Retinal pigment epithelial cell (primary cell): ENCODE data around the gene RSL1D1.
A peak's percentile ranks its signal among the peaks of the same experiment; 100 is the strongest.

Experiments used
- DNase-seq: peaks from one replicate; pipeline ENCODE4 v3.0.0-alpha.2; 2010; ENCODE audit warnings: low read depth
- H3K4me3 ChIP-seq: 2 replicates; pipeline ENCODE4 v1.5.1; 2011; ENCODE audit warnings: mild to moderate bottlenecking, low read length, control low read depth, moderate library complexity
- CTCF ChIP-seq: conservative IDR thresholded peaks from 2 replicates; pipeline ENCODE4 v1.5.1; 2011; ENCODE audit warnings: low read depth, low read length, control low read depth, inconsistent platforms

Gene RSL1D1

DNA sequence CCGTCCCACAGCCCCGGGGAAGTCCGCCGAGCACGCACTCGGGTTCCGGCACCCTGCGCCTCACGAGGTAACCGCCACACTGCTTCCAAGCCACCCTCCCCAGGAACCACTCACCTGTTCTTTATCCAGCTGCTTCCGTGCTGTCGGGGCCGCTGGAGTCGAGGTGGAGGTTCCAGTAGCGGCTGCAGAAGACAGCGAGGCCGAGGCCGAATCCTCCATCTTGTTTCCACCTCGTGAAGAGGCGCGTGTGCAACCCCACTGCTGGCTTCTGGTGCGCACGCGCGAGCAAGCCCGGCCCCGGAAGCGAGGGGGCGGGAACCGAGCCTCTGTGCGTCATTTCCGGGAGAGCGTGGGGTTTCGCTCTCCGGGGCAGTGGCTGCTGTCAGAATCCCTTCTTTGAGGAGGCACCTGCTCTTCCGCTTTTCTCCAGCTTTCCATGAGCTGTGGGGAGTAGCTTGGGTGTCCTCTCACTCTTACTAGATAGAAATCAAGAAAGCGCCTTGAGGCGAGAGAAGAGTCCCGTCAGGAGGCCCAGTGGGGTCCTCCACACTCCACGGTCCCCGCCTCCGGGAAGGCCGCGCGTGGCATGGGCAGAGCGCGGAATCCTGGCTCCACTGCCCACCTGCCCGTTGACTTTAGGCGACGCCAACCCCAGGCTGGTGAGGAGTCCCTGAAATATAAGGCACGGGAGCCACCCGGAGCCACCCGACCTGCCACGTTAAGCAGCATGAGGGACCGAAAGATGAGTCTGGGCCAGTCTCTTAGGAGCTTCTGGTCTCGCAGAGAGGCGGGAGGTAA is at the start of gene RSL1D1:
TSS of gene RSL1D1 (minus strand) at position 249 of the 798 bp plus-strand sequence. CDS start at position 219, 30 bp downstream.
- peak within 1 kb of the TSS; percentile 99 for H3K4me3 ChIP-seq
- no peak for TF ChIP-seq CTCF
- DNase-seq = peak; percentile 67

DNA sequence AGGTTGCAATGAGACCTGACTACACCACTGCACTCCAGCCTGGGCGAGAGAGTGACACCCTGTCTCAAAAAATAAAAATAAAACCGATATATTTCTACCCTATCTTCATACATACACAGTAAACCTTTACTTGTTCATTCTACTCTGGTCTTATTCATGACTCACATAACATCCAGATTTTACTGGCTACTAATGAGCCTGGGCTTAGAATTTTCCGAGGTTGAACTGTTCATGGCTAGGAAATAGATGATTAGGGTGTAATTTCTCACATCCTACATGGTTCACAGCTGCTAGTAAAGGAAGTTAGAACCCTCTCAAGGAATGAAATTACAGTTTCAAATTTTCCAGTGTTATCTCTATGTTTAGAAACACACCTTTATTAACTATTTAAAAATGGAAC is 49.7 kb upstream of the RSL1D1 start:
- no peak overlapping the region for H3K4me3 ChIP-seq
- no peak for TF ChIP-seq CTCF
- DNase-seq = no peak

DNA sequence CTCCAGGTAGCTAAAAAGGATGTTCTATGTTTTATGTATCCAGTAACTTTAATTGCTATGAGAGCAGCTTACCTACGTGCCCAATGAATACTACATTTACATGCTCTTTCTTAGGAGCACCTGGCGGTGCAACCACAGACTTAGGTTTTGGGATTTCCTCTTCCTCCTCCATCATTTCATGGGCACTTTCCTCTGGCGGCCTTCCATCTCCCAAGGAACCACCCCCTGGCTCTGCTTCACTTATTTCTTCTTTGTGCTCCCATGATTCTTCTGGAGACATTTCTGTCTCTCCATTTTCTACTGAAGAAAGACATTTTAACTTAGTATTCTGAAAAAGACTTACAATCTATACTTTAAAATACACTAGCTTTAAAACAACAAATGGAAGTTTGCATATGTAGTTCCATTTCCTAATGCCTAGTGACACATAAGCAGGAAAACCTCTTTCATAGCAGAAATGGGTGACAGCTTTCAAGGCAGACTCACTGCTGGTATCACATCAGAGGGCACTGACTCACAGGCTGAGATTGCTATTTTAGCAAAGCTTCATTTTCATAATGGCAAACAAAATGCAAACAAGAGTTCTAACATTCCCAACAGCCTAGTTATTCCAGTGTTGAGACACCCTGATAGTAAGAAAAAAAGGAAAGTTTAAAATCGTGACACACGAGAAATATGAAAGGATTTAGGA is 45.3 kb upstream of the RSL1D1 start:
- no peak for TF ChIP-seq CTCF
- H3K4me3 ChIP-seq = no peak overlapping the region
- DNase-seq = peak; percentile 43

GRCh38 chr16:11893571-11893970 is 42.2 kb upstream of the RSL1D1 start:
- no peak for DNase-seq
- H3K4me3 ChIP-seq = no peak overlapping the region
- TF ChIP-seq CTCF = no peak

DNA sequence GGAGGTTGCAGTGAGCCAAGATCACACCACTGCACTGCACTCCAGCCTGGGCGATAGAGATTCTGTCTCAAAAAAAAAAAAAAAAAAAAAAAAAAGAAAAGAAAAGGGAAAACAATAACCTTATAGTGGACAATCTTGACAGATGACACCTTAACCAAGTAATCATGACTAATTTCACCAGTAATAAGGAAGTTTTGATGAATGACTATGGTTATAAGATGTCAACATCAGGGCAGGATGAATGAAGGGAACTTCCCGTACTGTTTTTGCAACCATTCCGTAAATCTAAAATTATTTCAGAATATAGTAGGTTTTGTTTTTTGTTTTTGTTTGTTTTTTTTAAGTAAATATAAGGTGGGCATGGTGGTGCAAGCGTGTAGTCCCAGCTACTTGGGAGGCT is 41.4 kb upstream of the RSL1D1 start:
- TF ChIP-seq CTCF = no peak
- H3K4me3 ChIP-seq = no peak overlapping the region
- no peak for DNase-seq

DNA sequence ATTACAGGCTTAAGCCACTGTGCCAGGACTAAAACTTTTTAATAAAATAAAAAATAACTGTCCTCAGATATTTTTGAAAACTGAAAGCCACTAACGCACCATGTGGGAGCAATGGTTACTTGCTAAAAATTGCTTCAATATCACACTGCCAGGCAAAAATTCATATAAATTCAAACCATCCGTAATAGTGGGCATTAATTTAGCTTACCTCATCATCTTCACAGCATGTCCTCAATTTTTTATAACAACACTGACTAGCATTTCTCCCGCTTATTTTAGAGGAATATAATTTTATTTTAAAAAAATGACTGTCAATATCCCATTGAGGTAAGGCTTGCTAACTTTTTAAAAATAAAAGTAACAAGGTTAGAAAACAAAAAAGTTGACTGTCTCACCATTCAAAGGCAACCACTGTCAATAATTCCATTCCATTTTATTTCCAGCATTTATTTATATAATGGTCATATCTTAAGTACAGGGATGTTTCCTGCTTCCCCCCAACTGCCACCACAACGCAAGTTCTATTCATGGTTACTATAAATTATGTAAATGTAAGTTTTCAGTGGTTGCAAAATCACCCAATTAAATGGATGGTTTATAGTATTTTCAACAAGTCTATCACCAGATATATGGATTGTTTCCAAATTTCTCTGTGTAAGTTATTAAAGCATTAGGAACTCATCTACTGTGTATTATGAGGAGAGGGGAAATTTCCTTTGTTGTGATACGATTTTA is 39.1 kb upstream of the RSL1D1 start:
- TF ChIP-seq CTCF = no peak
- DNase-seq = no peak
- no peak overlapping the region for H3K4me3 ChIP-seq
